ENCODE data around the gene DMD.

GRCh38 chrX:32397562-32398216 lies 813.7 kb downstream of the DMD start:
- TF ChIP-seq EZH2 (IDR thresholded peaks at IDR 0.05; ENCODE audit: insufficient read depth, poor library complexity, severe bottlenecking) (no peak), EZH2phosphoT487 (IDR thresholded peaks at IDR 0.05; ENCODE audit: insufficient read depth, low read depth) (no peak)

All from GM23248 (cell line).